Measurements from ENCODE around the gene VEPH1. TPM values are rescaled to one million over a fixed set of nuclear protein-coding genes. Genes with fewer than 3 reads are reported as not detected.

The VEPH1 gene
- total and polyA plus RNA-seq, 2 donors (not counting 1 experiment from before 2014, with no cell fraction given): not detected

DNA sequence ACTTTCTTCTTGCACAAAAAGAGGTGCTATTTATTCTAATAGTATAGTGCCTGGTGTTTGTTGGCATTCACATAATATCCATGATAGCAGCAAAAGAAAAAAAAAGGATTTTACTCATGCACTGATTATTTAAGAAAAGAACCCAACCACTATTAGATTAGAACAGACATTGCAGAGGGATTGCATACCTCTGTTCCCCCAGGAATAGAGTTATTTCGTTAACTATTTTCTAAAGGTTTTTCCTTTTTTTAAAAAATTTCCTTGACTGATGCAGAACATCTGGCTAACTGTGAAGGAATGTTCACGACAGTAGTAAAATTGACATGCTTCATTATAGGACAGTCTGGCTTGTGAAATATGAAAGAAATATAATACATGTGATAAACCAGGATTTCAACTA is 203.1 kb downstream of the VEPH1 start:
- no peaks in the 10 kb centered on the region for H3K36me3 ChIP-seq (replicated peaks in 1 of 2; ENCODE audit: control extremely low read depth in 1 of 2, control insufficient read depth in 1 of 2, extremely low read depth in 1 of 2, insufficient read depth in 2 of 2, low read length in 1 of 2)
- ChIA-PET POLR2A (no interaction called here), CTCF (no interaction called here)
- Mint-ChIP-seq H3K27me3 (no peaks in the 10 kb centered on the region), H3K27ac (no peak overlapping the region), H3K9me3 (ENCODE audit: insufficient read depth) (no peaks in the 10 kb centered on the region), H3K4me3 (no peak overlapping the region), H3K4me1 (no peaks in the 10 kb centered on the region)
- ATAC-seq (ENCODE audit: low read depth) (no peak), DNase-seq (no peak)
- WGBS (ENCODE audit: insufficient coverage): no CpG with 5 or more reads among the region's 2 CpGs
- intact Hi-C loops (cut with micrococcal nuclease): no loop called here
- TF ChIP-seq, protein P1, sequence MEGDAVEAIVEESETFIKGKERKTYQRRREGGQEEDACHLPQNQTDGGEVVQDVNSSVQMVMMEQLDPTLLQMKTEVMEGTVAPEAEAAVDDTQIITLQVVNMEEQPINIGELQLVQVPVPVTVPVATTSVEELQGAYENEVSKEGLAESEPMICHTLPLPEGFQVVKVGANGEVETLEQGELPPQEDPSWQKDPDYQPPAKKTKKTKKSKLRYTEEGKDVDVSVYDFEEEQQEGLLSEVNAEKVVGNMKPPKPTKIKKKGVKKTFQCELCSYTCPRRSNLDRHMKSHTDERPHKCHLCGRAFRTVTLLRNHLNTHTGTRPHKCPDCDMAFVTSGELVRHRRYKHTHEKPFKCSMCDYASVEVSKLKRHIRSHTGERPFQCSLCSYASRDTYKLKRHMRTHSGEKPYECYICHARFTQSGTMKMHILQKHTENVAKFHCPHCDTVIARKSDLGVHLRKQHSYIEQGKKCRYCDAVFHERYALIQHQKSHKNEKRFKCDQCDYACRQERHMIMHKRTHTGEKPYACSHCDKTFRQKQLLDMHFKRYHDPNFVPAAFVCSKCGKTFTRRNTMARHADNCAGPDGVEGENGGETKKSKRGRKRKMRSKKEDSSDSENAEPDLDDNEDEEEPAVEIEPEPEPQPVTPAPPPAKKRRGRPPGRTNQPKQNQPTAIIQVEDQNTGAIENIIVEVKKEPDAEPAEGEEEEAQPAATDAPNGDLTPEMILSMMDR (IDR thresholded peaks at IDR 0.05): no peak
- TF ChIP-seq EZH2 (IDR thresholded peaks at IDR 0.05; ENCODE audit: borderline replicate concordance, insufficient read depth, low read depth, low read length, poor library complexity, severe bottlenecking): no peak
- H3K4me2 ChIP-seq (replicated peaks; ENCODE audit: low read depth, low read length, poor library complexity, severe bottlenecking): no peak overlapping the region
- H2AFZ ChIP-seq (ENCODE audit: insufficient read depth, low read depth, low read length, poor library complexity, severe bottlenecking): no peak overlapping the region
- H3K4me3 ChIP-seq (ENCODE audit: control extremely low read depth in 1 of 5, extremely low read depth in 1 of 5, insufficient read depth in 1 of 5, low read depth in 2 of 5, low read length in 4 of 5): no peak overlapping the region
- no peaks in the 10 kb centered on the region for H4K20me1 ChIP-seq (ENCODE audit: control insufficient read depth, insufficient read depth, low read length, poor library complexity, severe bottlenecking)
- H3K27ac ChIP-seq (ENCODE audit: low read length in 2 of 2): no peak overlapping the region
- H3K27me3 ChIP-seq (replicated peaks in 1 of 4; ENCODE audit: control extremely low read depth in 1 of 4, control insufficient read depth in 3 of 4, insufficient read depth in 4 of 4, low read length in 3 of 4): no peaks in the 10 kb centered on the region
- H3K79me2 ChIP-seq (ENCODE audit: control insufficient read depth, insufficient read depth, low read length): no peaks in the 10 kb centered on the region
- no peak overlapping the region for H3K9ac ChIP-seq (ENCODE audit: low read length)
- H3K9me3 ChIP-seq (ENCODE audit: control extremely low read depth in 1 of 3, control insufficient read depth in 2 of 3, insufficient read depth in 1 of 3, low read length in 2 of 3): no peaks in the 10 kb centered on the region
- no peaks in the 10 kb centered on the region for H3K4me1 ChIP-seq (ENCODE audit: control insufficient read depth in 2 of 2, insufficient read depth in 2 of 2, low read length in 2 of 2)

DNA sequence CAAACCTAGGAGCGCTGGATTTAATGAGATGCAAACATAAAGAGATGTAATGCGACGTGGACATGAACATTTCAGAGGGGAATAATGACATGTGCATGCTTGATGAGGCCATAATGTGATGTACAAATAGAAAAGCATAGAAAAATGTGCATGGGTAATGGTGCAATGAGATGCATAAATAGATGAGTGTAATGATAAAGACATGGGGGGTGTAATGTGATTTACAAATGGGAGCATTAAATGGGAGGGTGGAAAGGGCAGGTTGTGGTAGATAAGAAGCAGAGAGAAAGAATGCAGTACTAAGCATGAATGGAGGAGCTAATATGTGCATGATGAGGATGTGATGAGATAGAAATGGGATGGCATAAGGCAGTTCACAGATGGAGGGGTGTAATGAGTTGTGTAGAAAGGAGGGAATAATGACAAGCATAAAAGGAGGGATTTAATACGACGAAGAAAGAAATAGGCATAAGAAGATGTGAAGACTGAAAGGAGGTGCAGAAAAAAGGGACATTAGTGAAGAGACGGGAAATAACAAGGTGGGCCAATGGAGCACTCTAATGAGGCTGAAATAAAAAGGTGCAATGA is 205.8 kb downstream of the VEPH1 start:
- Mint-ChIP-seq H3K4me1 (no peaks in the 10 kb centered on the region), H3K4me3 (no peak overlapping the region), H3K9me3 (ENCODE audit: insufficient read depth) (no peaks in the 10 kb centered on the region), H3K27ac (no peak overlapping the region), H3K27me3 (no peaks in the 10 kb centered on the region)
- Histone ChIP-seq H3K9me3 (ENCODE audit: control extremely low read depth in 1 of 3, control insufficient read depth in 2 of 3, insufficient read depth in 1 of 3, low read length in 2 of 3) (no peaks in the 10 kb centered on the region), H3K9ac (ENCODE audit: low read length) (no peak overlapping the region), H3K36me3 (replicated peaks in 1 of 2; ENCODE audit: control extremely low read depth in 1 of 2, control insufficient read depth in 1 of 2, extremely low read depth in 1 of 2, insufficient read depth in 2 of 2, low read length in 1 of 2) (no peaks in the 10 kb centered on the region), H2AFZ (ENCODE audit: insufficient read depth, low read depth, low read length, poor library complexity, severe bottlenecking) (no peak overlapping the region), H4K20me1 (ENCODE audit: control insufficient read depth, insufficient read depth, low read length, poor library complexity, severe bottlenecking) (no peaks in the 10 kb centered on the region), H3K27ac (ENCODE audit: low read length in 2 of 2) (no peak overlapping the region), H3K4me3 (ENCODE audit: control extremely low read depth in 1 of 5, extremely low read depth in 1 of 5, insufficient read depth in 1 of 5, low read depth in 2 of 5, low read length in 4 of 5) (no peak overlapping the region), H3K4me2 (replicated peaks; ENCODE audit: low read depth, low read length, poor library complexity, severe bottlenecking) (no peak overlapping the region), H3K27me3 (replicated peaks in 1 of 4; ENCODE audit: control extremely low read depth in 1 of 4, control insufficient read depth in 3 of 4, insufficient read depth in 4 of 4, low read length in 3 of 4) (no peaks in the 10 kb centered on the region), H3K4me1 (ENCODE audit: control insufficient read depth in 2 of 2, insufficient read depth in 2 of 2, low read length in 2 of 2) (no peaks in the 10 kb centered on the region), H3K79me2 (ENCODE audit: control insufficient read depth, insufficient read depth, low read length) (no peaks in the 10 kb centered on the region)
- ATAC-seq (ENCODE audit: low read depth) (no peak), DNase-seq (no peak)
- CTCF ChIA-PET: no interaction called here
- intact Hi-C loops (cut with micrococcal nuclease): no loop called here
- POLR2A ChIA-PET: no interaction called here
- 80% methylated on average over 5 of the region's 6 CpGs for WGBS (ENCODE audit: insufficient coverage)
- no peak for TF ChIP-seq EZH2 (IDR thresholded peaks at IDR 0.05; ENCODE audit: borderline replicate concordance, insufficient read depth, low read depth, low read length, poor library complexity, severe bottlenecking)
- TF ChIP-seq, protein P1 (IDR thresholded peaks at IDR 0.05): no peak

Data from B cell (primary cell).